Spleen (tissue), 11 donors: ENCODE measurements around the gene USP35. TPM values are rescaled to one million over a fixed set of nuclear protein-coding genes. Genes with fewer than 3 reads are reported as not detected.

Experiments used
- DNase-seq: peaks from one replicate; pipeline ENCODE4 v3.0.0-alpha.2; 2020
- H3K27ac ChIP-seq, 8 donors: fragments of 200-600 bp; sonication (generic) in 7 of 8; 1 replicate in 4 of 8; 2 replicates in 4 of 8; pipeline versions ENCODE4 v1.5.0 to v1.8.0; 2016 to 2021; ENCODE audit warnings: inconsistent platforms in 4 of 8, mild to moderate bottlenecking in 4 of 8, moderate library complexity in 1 of 8
- H3K27me3 ChIP-seq, 7 donors: fragments of 200-600 bp; sonication (generic) in 6 of 7; replicated peaks in 1 of 7; 1 replicate in 4 of 7; 2 replicates in 3 of 7; pipeline versions ENCODE4 v1.5.0 to v1.8.0; 2016 to 2021; ENCODE audit warnings: inconsistent platforms in 3 of 7, mild to moderate bottlenecking in 1 of 7
- H3K36me3 ChIP-seq, 6 donors: fragments of 200-600 bp; sonication (generic) in 5 of 6; 1 replicate in 4 of 6; 2 replicates in 2 of 6; pipeline versions ENCODE4 v1.5.0 to v1.8.0; 2016 to 2021; ENCODE audit warnings: inconsistent platforms in 2 of 6
- H3K4me1 ChIP-seq, 6 donors: fragments of 200-600 bp; sonication (generic) in 5 of 6; 1 replicate in 3 of 6; 2 replicates in 3 of 6; pipeline versions ENCODE4 v1.5.0 to v1.8.0; 2016 to 2021; ENCODE audit warnings: inconsistent platforms in 3 of 6
- H3K4me3 ChIP-seq, 8 donors: fragments of 200-600 bp; sonication (generic) in 7 of 8; 1 replicate in 4 of 8; 2 replicates in 4 of 8; pipeline versions ENCODE4 v1.5.0 to v1.8.0; 2016 to 2021; ENCODE audit warnings: inconsistent platforms in 4 of 8, mild to moderate bottlenecking in 4 of 8, moderate library complexity in 2 of 8
- H3K9me3 ChIP-seq, 8 donors: fragments of 200-600 bp; sonication (generic) in 7 of 8; 1 replicate in 4 of 8; 2 replicates in 4 of 8; pipeline versions ENCODE4 v1.5.0 to v1.8.0; 2016 to 2021; ENCODE audit warnings: inconsistent platforms in 4 of 8
- POLR2A ChIP-seq, 3 donors: fragments of 450-650 bp; IDR thresholded peaks; one replicate each; pipeline ENCODE4 v1.5.1; 2017; ENCODE audit warnings: antibody characterized with exemption in 3 of 3, mild to moderate bottlenecking in 1 of 3
- POLR2AphosphoS5 ChIP-seq, 3 donors: sonication (generic); formaldehyde crosslinking; IDR thresholded peaks; one replicate each; pipeline ENCODE4 v1.5.1; 2017; ENCODE audit warnings: antibody characterized with exemption in 3 of 3
- WGBS, 5 donors: extraction: QIAGEN DNeasy Blood & Tissue Kit in 3 of 5; methylation state at CpG; one replicate each; pipeline versions ENCODE4 v1.1.5 to v1.1.7; 2013 to 2018; 5-methylcytosine and 5-hydroxymethylcytosine counted together
- intact Hi-C: fragments of 100-400 bp; cut with DNase I; formaldehyde crosslinking; loops from one replicate; pipeline ENCODE4 v1.15.0; 2023; ENCODE audit warnings: low total_unique reads
- polyA plus RNA-seq, 3 donors: library from polyadenylated mRNA; stranded (reverse); fragments of 200-250 nt; gene quantifications; one replicate each; pipeline ENCODE4 v1.2.1, GENCODE V29; 2013
- total RNA-seq, 7 donors: library from RNA; depleted of rRNA in 3 of 7; stranded (reverse); fragments of >200 nt in 3 of 7; fragmentation: NEBNext Ultra II Directional in 4 of 7; extraction: Animal tissue kit (Norgen Biotek cat#: 25700) in 4 of 7; gene quantifications; one replicate each; pipeline versions ENCODE4 v1.1.0 to v1.2.1, GENCODE V29; 2016 to 2021
- TF ChIP-seq, protein P1 (sequence below), 11 experiments: fragments of 200-600 bp in 7 of 11; fragments of 450-650 bp in 4 of 11; sonication (generic) in 4 of 11; IDR thresholded peaks in 8 of 11; conservative IDR thresholded peaks in 3 of 11; 1 replicate in 7 of 11; 2 replicates in 4 of 11; pipeline versions ENCODE4 v1.4.0 to v1.8.0; 2016 to 2021; ENCODE audit warnings: antibody characterized with exemption in 11 of 11, inconsistent platforms in 4 of 11, mild to moderate bottlenecking in 1 of 11
- donor health status: healthy with polysubstance abuse.
- donor health status: DM: no; HTN: no; CAD: no; lungs with moderate emphysema.
- donor health status: DM: no; HTN: no; CAD: no.
- donor health status: Bipolar disorder and iron deficiency.
- donor health status: healthy.
- donor health status: DM: no; HTN: no; CAD: no.
- donor health status: DM: yes; HTN: yes; CAD: no.

Gene USP35
- total and polyA plus RNA-seq, 10 donors: 1.6 to 9.5 (median 6.3) TPM

DNA sequence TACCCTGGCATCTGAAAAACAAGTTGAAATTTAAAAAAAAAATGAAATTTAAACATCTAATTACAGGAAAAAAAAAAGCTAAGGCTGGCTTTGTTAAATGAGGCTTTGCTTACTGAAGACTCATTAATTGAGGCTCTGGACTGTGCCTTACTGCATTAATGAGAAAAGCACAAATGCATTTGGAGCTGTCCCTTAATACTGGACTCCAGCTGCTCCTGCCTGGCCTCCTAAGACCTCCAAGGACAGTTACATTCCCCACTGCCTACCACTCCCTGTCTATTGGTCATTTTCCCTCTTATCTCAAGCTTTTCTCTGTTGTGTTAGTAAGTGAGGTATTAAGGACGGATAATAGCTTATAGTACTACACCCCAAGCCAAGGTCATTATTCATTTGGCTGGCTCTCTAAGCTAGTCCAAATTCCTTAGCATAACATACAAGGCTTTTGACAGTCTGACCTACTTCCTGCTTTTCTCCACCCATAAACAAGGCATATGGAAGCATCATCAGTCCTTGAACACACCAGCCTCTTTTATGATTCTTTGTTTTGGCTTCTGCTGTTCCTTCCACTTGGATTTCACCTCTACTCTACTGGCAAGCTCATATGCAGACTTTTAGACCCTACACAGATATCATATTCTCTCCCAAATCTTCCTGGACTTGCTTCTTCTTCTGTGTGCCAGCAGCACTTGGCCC is 62.5 kb downstream of the USP35 start:
- no peak overlapping the region for H3K4me3 ChIP-seq
- 57 to 79% (median 73%) methylated on average over 1 of the region's 1 CpG for WGBS, 5 donors
- H3K9me3 ChIP-seq: peaks cover 0 to 2% (median 0%) of the 10 kb centered on the region in 8 donors
- H3K27ac ChIP-seq: peak overlapping the region in 5 of 8 donors; percentile 4 to 46 (median 30)
- TF ChIP-seq, protein P1, sequence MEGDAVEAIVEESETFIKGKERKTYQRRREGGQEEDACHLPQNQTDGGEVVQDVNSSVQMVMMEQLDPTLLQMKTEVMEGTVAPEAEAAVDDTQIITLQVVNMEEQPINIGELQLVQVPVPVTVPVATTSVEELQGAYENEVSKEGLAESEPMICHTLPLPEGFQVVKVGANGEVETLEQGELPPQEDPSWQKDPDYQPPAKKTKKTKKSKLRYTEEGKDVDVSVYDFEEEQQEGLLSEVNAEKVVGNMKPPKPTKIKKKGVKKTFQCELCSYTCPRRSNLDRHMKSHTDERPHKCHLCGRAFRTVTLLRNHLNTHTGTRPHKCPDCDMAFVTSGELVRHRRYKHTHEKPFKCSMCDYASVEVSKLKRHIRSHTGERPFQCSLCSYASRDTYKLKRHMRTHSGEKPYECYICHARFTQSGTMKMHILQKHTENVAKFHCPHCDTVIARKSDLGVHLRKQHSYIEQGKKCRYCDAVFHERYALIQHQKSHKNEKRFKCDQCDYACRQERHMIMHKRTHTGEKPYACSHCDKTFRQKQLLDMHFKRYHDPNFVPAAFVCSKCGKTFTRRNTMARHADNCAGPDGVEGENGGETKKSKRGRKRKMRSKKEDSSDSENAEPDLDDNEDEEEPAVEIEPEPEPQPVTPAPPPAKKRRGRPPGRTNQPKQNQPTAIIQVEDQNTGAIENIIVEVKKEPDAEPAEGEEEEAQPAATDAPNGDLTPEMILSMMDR (IDR thresholded peaks at IDR 0.05 in 8 of 11, conservative IDR thresholded peaks at IDR 0.05 in 3 of 11): no peak
- no peak for TF ChIP-seq POLR2AphosphoS5 (IDR thresholded peaks at IDR 0.05)
- TF ChIP-seq POLR2A (IDR thresholded peaks at IDR 0.05): no peak
- DNase-seq: no peak
- intact Hi-C loops: no loop called here
- H3K27me3 ChIP-seq: no peaks in the 10 kb centered on the region
- peaks cover 0 to 41% (median 4%) of the 10 kb centered on the region in 6 donors for H3K36me3 ChIP-seq
- peaks cover under 1 to 16% (median 7%) of the 10 kb centered on the region in 6 donors for H3K4me1 ChIP-seq

DNA sequence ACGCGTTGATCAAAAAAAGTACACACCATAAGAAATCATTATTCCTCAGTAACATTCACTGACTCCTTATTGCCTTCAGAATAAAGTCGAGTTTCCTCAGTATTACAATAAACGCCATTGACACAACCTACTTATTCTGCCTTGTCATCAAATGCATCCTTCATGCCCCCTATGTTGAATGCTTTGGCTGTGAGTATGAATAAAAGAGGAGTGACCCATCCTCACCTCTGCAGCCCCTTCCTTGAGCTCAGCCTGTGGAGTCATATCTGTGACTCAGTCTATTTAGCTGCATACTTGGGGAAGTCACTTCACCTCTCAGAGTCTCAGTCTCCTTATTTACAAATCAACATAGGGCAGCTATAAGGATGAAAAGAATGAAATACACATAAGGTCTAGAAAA is 65.1 kb downstream of the USP35 start:
- Histone ChIP-seq H3K4me3 (no peak overlapping the region), H3K27me3 (no peaks in the 10 kb centered on the region), H3K36me3 (peaks cover 0 to 18% (median 2%) of the 10 kb centered on the region in 6 donors), H3K4me1 (peaks cover 7 to 30% (median 18%) of the 10 kb centered on the region in 6 donors), H3K27ac (no peak overlapping the region), H3K9me3 (no peaks in the 10 kb centered on the region)
- intact Hi-C loops: no loop called here
- TF ChIP-seq POLR2A (IDR thresholded peaks at IDR 0.05): no peak
- TF ChIP-seq, protein P1 (IDR thresholded peaks at IDR 0.05 in 8 of 11, conservative IDR thresholded peaks at IDR 0.05 in 3 of 11): no peak
- DNase-seq: no peak
- WGBS, 5 donors: 92 to 98% (median 95%) methylated on average over 4 of the region's 4 CpGs

DNA sequence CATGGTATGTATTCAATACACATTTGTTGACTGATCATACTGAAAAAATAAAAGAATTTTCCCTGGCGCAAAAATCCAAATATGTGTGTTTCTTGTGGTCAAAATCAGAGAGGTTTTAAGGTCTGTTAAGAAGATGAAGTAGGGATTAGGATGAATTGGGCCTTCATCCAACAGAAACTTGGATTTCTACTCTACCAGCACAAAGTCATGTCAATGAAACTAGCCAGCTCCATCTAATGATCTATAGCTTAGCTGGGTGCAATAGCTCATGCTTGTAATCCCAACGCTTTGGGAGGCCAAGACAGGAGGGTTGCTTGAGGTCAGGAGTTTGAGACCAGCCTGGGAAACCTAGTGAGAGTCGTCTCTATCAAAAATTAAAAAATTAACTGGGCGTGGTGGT is 65.5 kb downstream of the USP35 start:
- WGBS, 5 donors: 88 to 99% (median 96%) methylated on average over 4 of the region's 4 CpGs
- no peaks in the 10 kb centered on the region for H3K27me3 ChIP-seq
- no peaks in the 10 kb centered on the region for H3K9me3 ChIP-seq
- TF ChIP-seq POLR2A (IDR thresholded peaks at IDR 0.05) (no peak), POLR2AphosphoS5 (IDR thresholded peaks at IDR 0.05) (no peak)
- TF ChIP-seq, protein P1 (IDR thresholded peaks at IDR 0.05 in 8 of 11, conservative IDR thresholded peaks at IDR 0.05 in 3 of 11): no peak
- no peak overlapping the region for H3K4me3 ChIP-seq
- peaks cover 7 to 30% (median 18%) of the 10 kb centered on the region in 6 donors for H3K4me1 ChIP-seq
- no peak for DNase-seq
- peaks cover 0 to 13% (median under 1%) of the 10 kb centered on the region in 6 donors for H3K36me3 ChIP-seq
- intact Hi-C loops: no loop called here
- no peak overlapping the region for H3K27ac ChIP-seq

DNA sequence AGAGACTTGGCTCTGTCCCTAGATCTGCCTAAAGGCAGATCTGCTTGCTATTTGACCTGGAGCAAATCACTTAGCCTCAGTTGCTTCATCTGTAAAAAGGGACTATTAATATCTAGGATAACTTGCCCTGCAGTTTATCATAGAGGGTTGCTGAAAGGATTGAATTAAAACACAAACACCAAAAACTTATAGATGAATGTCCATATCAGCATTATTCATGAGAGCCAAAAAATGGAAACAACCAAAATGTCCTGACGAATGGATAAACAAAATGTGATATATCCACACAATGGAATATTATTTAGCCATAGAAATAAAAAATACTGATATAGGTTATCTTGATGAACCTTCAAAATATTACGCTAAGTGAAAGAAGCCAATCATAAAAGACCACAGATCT is 67.2 kb downstream of the USP35 start:
- intact Hi-C loops: no loop called here
- no peaks in the 10 kb centered on the region for H3K9me3 ChIP-seq
- 91 to 97% (median 91%) methylated on average over 2 of the region's 2 CpGs for WGBS, 5 donors
- no peak for DNase-seq
- no peak overlapping the region for H3K4me3 ChIP-seq
- H3K4me1 ChIP-seq: peaks cover 7 to 25% (median 18%) of the 10 kb centered on the region in 6 donors
- TF ChIP-seq, protein P1 (IDR thresholded peaks at IDR 0.05 in 8 of 11, conservative IDR thresholded peaks at IDR 0.05 in 3 of 11): no peak
- TF ChIP-seq POLR2AphosphoS5 (IDR thresholded peaks at IDR 0.05) (no peak), POLR2A (IDR thresholded peaks at IDR 0.05) (no peak)
- peak overlapping the region in 4 of 8 donors; percentile 17 to 69 (median 40) for H3K27ac ChIP-seq
- H3K36me3 ChIP-seq: no peaks in the 10 kb centered on the region
- H3K27me3 ChIP-seq: no peaks in the 10 kb centered on the region
